Spinal cord (tissue), 10 donors: Measurements from ENCODE around the gene RALA. TPM values are rescaled to one million over a fixed set of nuclear protein-coding genes. Genes with fewer than 3 reads are reported as not detected.
"Not testable (repeated sequence)": the region's sequence is repeated elsewhere in the genome, so short reads cannot be mapped to it uniquely, and the experiment has no call there.

Experiments used
- DNase-seq, 6 donors: peaks; one replicate each; pipeline versions ENCODE4 v3.0.0 to v3.0.0-alpha.2; 2013 to 2015; ENCODE audit warnings: low spot score in 6 of 6, low read depth in 4 of 6
- H3K27ac ChIP-seq: one replicate; pipeline ENCODE4 v1.5.1; 2013; ENCODE audit warnings: low read depth, low read length, control low read depth
- H3K27me3 ChIP-seq: one replicate; pipeline ENCODE4 v1.6.1; 2013; ENCODE audit warnings: low read length; ENCODE audit not compliant: control insufficient read depth, insufficient read depth
- H3K36me3 ChIP-seq: one replicate; pipeline ENCODE4 v1.6.1; 2013; ENCODE audit warnings: low read length; ENCODE audit not compliant: control insufficient read depth, insufficient read depth
- H3K4me1 ChIP-seq: one replicate; pipeline ENCODE4 v1.6.1; 2013; ENCODE audit warnings: low read length; ENCODE audit not compliant: control insufficient read depth, insufficient read depth
- H3K4me3 ChIP-seq: one replicate; pipeline ENCODE4 v1.5.1; 2013; ENCODE audit warnings: low read depth, low read length, control low read depth
- H3K9me3 ChIP-seq: one replicate; pipeline ENCODE4 v1.6.1; 2013; ENCODE audit warnings: low read length; ENCODE audit not compliant: control insufficient read depth, insufficient read depth
- WGBS: methylation state at CpG from one replicate; pipeline ENCODE4 v1.1.5; 2013; ENCODE audit warnings: missing lambda C conversion rate; ENCODE audit not compliant: insufficient coverage; 5-methylcytosine and 5-hydroxymethylcytosine counted together
- polyA plus RNA-seq, 2 donors: library from polyadenylated mRNA; unstranded; fragments of 120-200 nt; gene quantifications; one replicate each; pipeline ENCODE4 v1.2.1, GENCODE V29; 2013; ENCODE audit not compliant: insufficient read length in 2 of 2
- total RNA-seq, 2 donors: library from RNA; depleted of rRNA in 1 of 2; stranded (reverse); fragments of 120-200 nt in 1 of 2; fragments of >200 nt in 1 of 2; gene quantifications; one replicate each; pipeline versions ENCODE4 v1.2.3 to v1.2.4, GENCODE V29; 2013 to 2014
- donor health status: healthy.

The RALA gene
- total and polyA plus RNA-seq, 4 donors: 23.2 to 93.3 (median 60.7) TPM

DNA sequence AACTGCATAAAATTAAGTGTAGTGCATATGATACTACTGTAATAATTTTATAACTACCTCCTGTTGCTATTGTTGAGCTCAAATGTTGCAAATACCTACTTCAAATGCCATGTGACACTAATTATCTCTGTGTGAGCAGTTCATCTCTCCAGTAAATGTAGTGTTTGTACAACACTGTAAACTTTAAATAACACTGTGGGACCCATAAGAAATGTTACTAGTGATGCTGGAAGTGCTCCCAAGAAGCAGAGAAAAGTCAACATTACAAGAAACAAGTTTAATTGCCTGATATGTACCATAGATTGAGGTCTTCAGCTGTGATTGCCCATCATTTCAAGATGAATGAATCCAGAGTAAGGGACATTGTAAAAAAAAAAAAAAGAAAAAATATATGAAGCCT, 39.9 kb downstream of the RALA start:
- Histone ChIP-seq H3K27ac (no peak overlapping the region), H3K4me3 (no peak overlapping the region), H3K9me3 (peaks cover 4% of the 10 kb centered on the region), H3K36me3 (no peaks in the 10 kb centered on the region), H3K27me3 (no peaks in the 10 kb centered on the region), H3K4me1 (no peaks in the 10 kb centered on the region)
- no peak for DNase-seq

DNA sequence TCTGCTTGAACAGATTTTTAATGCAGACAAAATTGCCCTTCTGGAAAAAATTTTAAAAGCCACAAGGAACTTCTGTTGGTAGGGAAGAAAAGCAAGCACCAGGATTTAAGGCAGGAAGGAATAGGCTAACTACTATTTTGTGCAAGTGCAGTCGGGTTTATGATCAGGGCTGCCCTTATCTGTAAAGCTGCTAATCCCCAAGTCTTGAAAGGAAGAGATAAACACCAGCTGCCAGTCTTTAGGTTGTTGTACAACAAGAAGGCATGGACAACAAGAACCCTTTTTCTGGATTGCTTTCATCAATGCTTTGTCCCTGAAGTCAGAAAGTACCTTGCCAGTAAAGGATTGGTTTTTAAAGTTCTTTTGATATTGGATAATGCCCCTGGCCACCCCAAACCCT, 40.7 kb downstream of the RALA start:
- 71% methylated on average over 1 of the region's 1 CpG for WGBS
- no peak overlapping the region for H3K27ac ChIP-seq

DNA sequence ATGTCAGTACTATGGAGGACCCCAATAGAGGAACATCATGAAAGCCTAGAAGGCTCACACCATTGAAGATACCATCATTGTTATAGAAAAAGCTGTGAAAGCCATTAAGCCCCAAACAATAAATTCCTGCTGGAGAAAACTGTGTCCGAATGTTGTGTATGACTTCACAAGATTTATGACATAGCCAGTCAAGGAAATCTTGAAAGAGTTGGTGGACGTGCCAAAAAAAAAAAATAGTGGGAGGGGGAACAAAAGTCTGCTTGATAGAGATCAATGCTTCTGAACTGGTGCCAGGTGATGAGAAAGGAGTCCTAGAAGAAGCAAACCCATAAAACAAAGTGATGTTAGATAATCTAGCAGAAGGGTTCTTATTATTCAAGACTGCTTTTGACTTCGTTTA, 41.2 kb downstream of the RALA start:
- H3K4me1 ChIP-seq: no peaks in the 10 kb centered on the region
- no peaks in the 10 kb centered on the region for H3K27me3 ChIP-seq
- DNase-seq: no peak
- WGBS: 20% methylated on average over 1 of the region's 3 CpGs
- H3K27ac ChIP-seq: no peak overlapping the region
- H3K9me3 ChIP-seq: peaks cover 4% of the 10 kb centered on the region
- no peak overlapping the region for H3K4me3 ChIP-seq
- H3K36me3 ChIP-seq: no peaks in the 10 kb centered on the region

More for the DNA sequence above, 40.7 kb downstream of the RALA start:
- DNase-seq: no peak
- Histone ChIP-seq H3K9me3 (peaks cover 4% of the 10 kb centered on the region), H3K36me3 (no peaks in the 10 kb centered on the region), H3K27me3 (no peaks in the 10 kb centered on the region), H3K4me3 (no peak overlapping the region), H3K4me1 (no peaks in the 10 kb centered on the region)

DNA sequence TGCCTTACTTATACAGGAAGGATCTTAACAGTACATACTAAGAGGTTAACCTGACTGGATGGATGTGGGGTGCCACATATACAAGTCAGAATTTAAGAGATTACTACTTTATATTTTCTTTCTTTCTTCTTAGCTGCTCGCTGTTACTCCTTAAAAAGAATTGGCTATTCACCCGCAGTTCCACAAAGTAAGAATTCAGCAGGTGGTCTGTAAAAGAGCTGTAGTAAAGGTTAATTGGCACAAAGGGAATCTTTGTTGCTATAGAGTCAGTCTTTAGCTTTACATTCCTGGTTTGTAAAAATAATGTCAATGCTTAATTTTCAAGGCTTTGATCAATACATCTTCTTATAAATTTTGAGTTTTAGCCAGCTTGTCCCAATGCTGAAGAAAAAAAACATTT, 43.2 kb downstream of the RALA start:
- no peaks in the 10 kb centered on the region for H3K27me3 ChIP-seq
- no CpG with 5 or more reads among the region's 2 CpGs for WGBS
- H3K4me1 ChIP-seq: no peaks in the 10 kb centered on the region
- no peak overlapping the region for H3K27ac ChIP-seq
- H3K9me3 ChIP-seq: peaks cover 4% of the 10 kb centered on the region
- DNase-seq: peak in 1 of 6 donors; percentile 42
- no peak overlapping the region for H3K4me3 ChIP-seq
- H3K36me3 ChIP-seq: no peaks in the 10 kb centered on the region

DNA sequence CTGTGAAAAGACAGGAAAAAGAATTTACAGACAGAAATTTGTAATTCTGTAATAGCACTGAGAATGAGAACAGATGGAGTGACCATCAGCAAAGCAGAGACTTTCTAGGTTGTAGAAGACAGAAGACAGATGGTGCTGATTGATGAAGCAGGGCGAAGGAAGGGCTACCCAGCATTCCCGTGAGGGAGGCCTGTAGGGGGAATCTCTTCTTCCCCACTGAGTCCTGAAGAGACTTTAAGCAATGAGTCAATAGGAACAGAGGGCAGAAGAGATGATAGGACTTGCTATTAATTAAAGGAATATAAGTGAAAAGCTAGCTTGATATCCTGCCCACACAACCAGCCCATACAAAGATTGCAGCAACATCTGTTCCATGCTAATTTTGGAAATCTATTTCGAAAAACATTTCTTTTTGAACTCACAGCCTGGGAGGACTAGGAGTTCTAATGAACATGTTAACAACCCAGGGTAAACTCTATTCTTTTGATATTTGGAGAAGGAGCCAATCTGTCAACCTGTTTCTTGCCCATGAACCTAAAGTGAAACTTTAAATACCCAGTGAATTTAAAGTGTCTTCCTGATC, 44.1 kb downstream of the RALA start:
- Histone ChIP-seq H3K4me3 (no peak overlapping the region), H3K27me3 (no peaks in the 10 kb centered on the region), H3K4me1 (no peaks in the 10 kb centered on the region), H3K9me3 (no peaks in the 10 kb centered on the region), H3K36me3 (no peaks in the 10 kb centered on the region), H3K27ac (no peak overlapping the region)
- WGBS: 29% methylated on average over 1 of the region's 3 CpGs
- DNase-seq: peak in 2 of 6 donors; percentile 34 to 40

GRCh38 chr7:39668280-39668679, 44.9 kb downstream of the RALA start:
- not testable (repeated sequence) for H3K36me3 ChIP-seq, H3K27me3 ChIP-seq, DNase-seq, H3K27ac ChIP-seq, H3K9me3 ChIP-seq, H3K4me3 ChIP-seq, H3K4me1 ChIP-seq
- WGBS: 80% methylated on average over 1 of the region's 4 CpGs

- no CpG with 5 or more reads among the region's 2 CpGs for WGBS
- Histone ChIP-seq H3K4me3 (no peak overlapping the region), H3K36me3 (no peaks in the 10 kb centered on the region), H3K27ac (no peak overlapping the region), H3K27me3 (no peaks in the 10 kb centered on the region), H3K9me3 (no peaks in the 10 kb centered on the region), H3K4me1 (no peaks in the 10 kb centered on the region)
- DNase-seq: no peak
These were observed 46.7 kb downstream of the RALA start for GRCh38 chr7:39670052-39670451.

DNA sequence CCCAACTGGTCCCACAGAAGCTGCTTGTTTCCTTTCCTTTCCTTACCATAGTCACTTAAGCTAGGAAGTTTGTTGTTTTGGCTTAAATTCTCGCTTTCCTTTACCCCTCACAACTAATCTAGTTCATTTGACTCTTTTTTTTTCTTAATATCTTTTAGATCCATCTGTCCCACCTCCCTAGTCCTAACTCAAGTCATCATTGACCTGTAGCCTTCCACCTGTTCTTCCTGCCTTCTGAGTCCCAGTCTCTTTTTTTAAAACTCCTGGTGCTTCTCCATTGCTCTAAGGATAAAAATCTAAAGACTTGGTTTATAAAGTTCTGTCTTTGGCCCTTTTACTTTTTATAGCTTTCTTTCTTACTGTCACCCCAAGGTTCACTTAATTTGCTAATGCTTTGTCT, 47.6 kb downstream of the RALA start:
- Histone ChIP-seq H3K27ac (no peak overlapping the region), H3K9me3 (no peaks in the 10 kb centered on the region), H3K4me1 (no peaks in the 10 kb centered on the region), H3K27me3 (no peaks in the 10 kb centered on the region), H3K4me3 (no peak overlapping the region), H3K36me3 (no peaks in the 10 kb centered on the region)
- DNase-seq: no peak
- WGBS: no CpG with 5 or more reads among the region's 1 CpG

- H3K27ac ChIP-seq: no peak overlapping the region
- H3K4me3 ChIP-seq: no peak overlapping the region
- H3K36me3 ChIP-seq: no peaks in the 10 kb centered on the region
- H3K4me1 ChIP-seq: no peaks in the 10 kb centered on the region
- peak in 2 of 6 donors; percentile 13 to 21 for DNase-seq
- peaks cover 4% of the 10 kb centered on the region for H3K9me3 ChIP-seq
- H3K27me3 ChIP-seq: no peaks in the 10 kb centered on the region
These were observed 48.8 kb downstream of the RALA start for GRCh38 chr7:39672176-39672575.

GRCh38 chr7:39673868-39674267, 50.5 kb downstream of the RALA start:
- H3K27ac ChIP-seq: no peak overlapping the region
- H3K4me1 ChIP-seq: no peaks in the 10 kb centered on the region
- peaks cover 4% of the 10 kb centered on the region for H3K9me3 ChIP-seq
- no peak for DNase-seq
- H3K27me3 ChIP-seq: no peaks in the 10 kb centered on the region
- H3K4me3 ChIP-seq: no peak overlapping the region
- no CpG with 5 or more reads among the region's 3 CpGs for WGBS
- H3K36me3 ChIP-seq: no peaks in the 10 kb centered on the region
